Lower leg skin (tissue), 3 donors: ENCODE results near the gene KRTAP10-4.

Experiments used
- POLR2A ChIP-seq, 2 donors: fragments of 450-650 bp; IDR thresholded peaks; one replicate each; pipeline ENCODE4 v1.6.1; 2016 to 2017; ENCODE audit warnings: antibody characterized with exemption in 2 of 2, mild to moderate bottlenecking in 1 of 2, moderate library complexity in 1 of 2
- TF ChIP-seq, protein P1 (sequence below), 3 donors: fragments of 450-650 bp; IDR thresholded peaks; one replicate each; pipeline ENCODE4 v1.5.1; 2016; ENCODE audit warnings: antibody characterized with exemption in 3 of 3, mild to moderate bottlenecking in 3 of 3, moderate library complexity in 2 of 3

- TF ChIP-seq, protein P1, sequence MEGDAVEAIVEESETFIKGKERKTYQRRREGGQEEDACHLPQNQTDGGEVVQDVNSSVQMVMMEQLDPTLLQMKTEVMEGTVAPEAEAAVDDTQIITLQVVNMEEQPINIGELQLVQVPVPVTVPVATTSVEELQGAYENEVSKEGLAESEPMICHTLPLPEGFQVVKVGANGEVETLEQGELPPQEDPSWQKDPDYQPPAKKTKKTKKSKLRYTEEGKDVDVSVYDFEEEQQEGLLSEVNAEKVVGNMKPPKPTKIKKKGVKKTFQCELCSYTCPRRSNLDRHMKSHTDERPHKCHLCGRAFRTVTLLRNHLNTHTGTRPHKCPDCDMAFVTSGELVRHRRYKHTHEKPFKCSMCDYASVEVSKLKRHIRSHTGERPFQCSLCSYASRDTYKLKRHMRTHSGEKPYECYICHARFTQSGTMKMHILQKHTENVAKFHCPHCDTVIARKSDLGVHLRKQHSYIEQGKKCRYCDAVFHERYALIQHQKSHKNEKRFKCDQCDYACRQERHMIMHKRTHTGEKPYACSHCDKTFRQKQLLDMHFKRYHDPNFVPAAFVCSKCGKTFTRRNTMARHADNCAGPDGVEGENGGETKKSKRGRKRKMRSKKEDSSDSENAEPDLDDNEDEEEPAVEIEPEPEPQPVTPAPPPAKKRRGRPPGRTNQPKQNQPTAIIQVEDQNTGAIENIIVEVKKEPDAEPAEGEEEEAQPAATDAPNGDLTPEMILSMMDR (IDR thresholded peaks at IDR 0.05), result no peak
- TF ChIP-seq POLR2A (IDR thresholded peaks at IDR 0.05), result no peak
Observed at GRCh38 chr21:44618504-44618903, 45.0 kb downstream of the KRTAP10-4 start.
